ENCODE measurements around the gene FBH1. TPM values are rescaled to one million over a fixed set of nuclear protein-coding genes. Genes with fewer than 3 reads are reported as not detected.

FBH1 gene
- total and polyA plus RNA-seq, 10 of the 15 experiments (the other 5 are each of a cell fraction or from before 2014, with no cell fraction given), result 6.1 to 67.6 (median 47.2) TPM

GRCh38 chr10:5978230-5978489 lies 88.1 kb downstream of the FBH1 start:
- Histone ChIP-seq H3K4me3 (peak overlapping the region; percentile 95), H3K4me1 (ENCODE audit: control insufficient read depth, insufficient read depth, low read length) (peaks cover 12% of the 10 kb centered on the region), H4K20me1 (ENCODE audit: control insufficient read depth, insufficient read depth) (no peaks in the 10 kb centered on the region), H2AFZ (ENCODE audit: control insufficient read depth, low read depth, low read length) (peak overlapping the region; percentile 92), H3K27ac (ENCODE audit: control insufficient read depth, insufficient read depth) (peak overlapping the region; percentile 88), H3K79me2 (ENCODE audit: control insufficient read depth, insufficient read depth, low read length) (peaks cover 43% of the 10 kb centered on the region), H3K9me3 (replicated peaks; ENCODE audit: control insufficient read depth, insufficient read depth, low read length) (no peaks in the 10 kb centered on the region), H3K27me3 (replicated peaks in 1 of 2; ENCODE audit: control insufficient read depth in 2 of 2, insufficient read depth in 2 of 2, low read length in 1 of 2) (no peaks in the 10 kb centered on the region; a peak in 1 of 4 replicates), H3K4me2 (ENCODE audit: control insufficient read depth, insufficient read depth) (peak overlapping the region; percentile 46), H3K9ac (ENCODE audit: control insufficient read depth, insufficient read depth, low read length) (peak overlapping the region; percentile 87), H3K36me3 (ENCODE audit: control insufficient read depth in 2 of 2, insufficient read depth in 2 of 2, low read length in 1 of 2) (no peaks in the 10 kb centered on the region)
- ChIA-PET POLR2A (interaction anchor here (1.0 to 5.2 kb wide), 4 partner anchors 11 to 87 kb away, joined by 3 to 23 read pairs (median 4); partner anchors contain the start of genes ANKRD16 and FBH1), RAD21 (ENCODE audit: unreplicated experiment) (interaction anchor here (0.8 to 3.3 kb wide), 4 partner anchors 10 to 88 kb away, joined by 3 to 29 read pairs (median 9); partner anchors contain the start of genes ANKRD16 and FBH1), SMC1A (ENCODE audit: uncharacterized antibody, unreplicated experiment) (interaction anchor here (0.7 to 2.6 kb wide), 7 partner anchors 9 to 289 kb away, joined by 3 to 17 read pairs (median 3); partner anchors contain the start of genes ANKRD16 and FBH1), CTCF (interaction anchor here (0.6 to 4.5 kb wide), 4 partner anchors 9 to 110 kb away, joined by 3 to 25 read pairs (median 3); no protein-coding TSS in a partner anchor)
- in situ Hi-C loops (cut with MboI) (no loop called here), intact Hi-C loops (cut with micrococcal nuclease; ENCODE audit: unreplicated experiment) (loop anchor here (5.0 kb wide), 4 partner anchors 86 to 291 kb away; partner anchors contain the start of genes FBH1 and RBM17)
- DNase-seq (ENCODE audit: low read depth, low spot score) (no peak), FAIRE-seq (no peak), ATAC-seq (no peak)
- no TSS peak for BruUV-seq (replicated peaks)
- TF ChIP-seq EGR1 (IDR thresholded peaks at IDR 0.05; ENCODE audit: borderline replicate concordance in 1 of 2, low read depth in 2 of 2, low read length in 2 of 2) (no peak), EP300 (IDR thresholded peaks at IDR 0.05; ENCODE audit: borderline replicate concordance in 1 of 2, control insufficient read depth in 1 of 2, low read depth in 2 of 2, low read length in 2 of 2) (0 out of 4 replicates have a peak, but pooled peaks of 1 of the 2 experiments have one; percentile 22)
- WGBS (ENCODE audit: insufficient coverage, insufficient replicate concordance, low lambda C conversion rate, missing lambda C conversion rate), result 7% methylated on average over 6 of the region's 6 CpGs

DNA sequence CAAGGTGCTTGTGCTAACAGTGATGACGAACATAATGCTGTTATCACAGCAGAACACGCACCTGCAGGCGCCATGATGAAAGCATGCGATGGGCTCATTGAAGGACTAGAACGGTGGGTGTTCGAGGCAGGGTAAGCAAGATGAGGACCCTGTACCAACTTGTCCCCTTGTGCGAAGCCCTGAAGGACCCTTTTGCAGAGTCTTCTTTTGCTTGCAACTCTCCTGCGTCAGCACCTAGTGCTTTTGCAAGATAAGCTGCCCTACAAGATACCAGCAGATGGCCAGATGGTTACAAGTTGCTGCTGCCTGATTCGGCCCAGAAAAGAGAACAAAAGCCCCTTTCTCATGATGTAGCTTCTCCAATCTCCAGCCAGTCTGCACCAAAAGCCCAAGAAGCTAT lies 91.5 kb downstream of the FBH1 start:
- ChIA-PET RAD21 (ENCODE audit: unreplicated experiment) (interaction anchor here (0.7 kb wide), 1 partner anchor 354 kb away, joined by 4 read pairs; no protein-coding TSS in a partner anchor), POLR2A (interaction anchor here (0.6 kb wide), 2 partner anchors 43 to 106 kb away, joined by 5 read pairs; no protein-coding TSS in a partner anchor), SMC1A (ENCODE audit: uncharacterized antibody, unreplicated experiment) (no interaction called here), CTCF (no interaction called here)
- in situ Hi-C loops (cut with MboI), result no loop called here
- Histone ChIP-seq H3K9ac (ENCODE audit: control insufficient read depth, insufficient read depth, low read length) (no peak overlapping the region), H3K4me1 (ENCODE audit: control insufficient read depth, insufficient read depth, low read length) (no peaks in the 10 kb centered on the region), H3K79me2 (ENCODE audit: control insufficient read depth, insufficient read depth, low read length) (peaks cover 16% of the 10 kb centered on the region), H3K36me3 (ENCODE audit: control insufficient read depth in 2 of 2, insufficient read depth in 2 of 2, low read length in 1 of 2) (no peaks in the 10 kb centered on the region), H3K4me3 (no peak overlapping the region), H3K9me3 (replicated peaks; ENCODE audit: control insufficient read depth, insufficient read depth, low read length) (no peaks in the 10 kb centered on the region; the same call in 2 of the 3 replicates), H4K20me1 (ENCODE audit: control insufficient read depth, insufficient read depth) (no peaks in the 10 kb centered on the region), H3K4me2 (ENCODE audit: control insufficient read depth, insufficient read depth) (no peak overlapping the region), H3K27ac (ENCODE audit: control insufficient read depth, insufficient read depth) (no peak overlapping the region), H3K27me3 (replicated peaks in 1 of 2; ENCODE audit: control insufficient read depth in 2 of 2, insufficient read depth in 2 of 2, low read length in 1 of 2) (no peaks in the 10 kb centered on the region; a peak in 1 of 4 replicates), H2AFZ (ENCODE audit: control insufficient read depth, low read depth, low read length) (no peak overlapping the region)
- intact Hi-C loops (cut with micrococcal nuclease; ENCODE audit: unreplicated experiment), result no loop called here
- DNase-seq (ENCODE audit: low read depth, low spot score) (no peak), ATAC-seq (no peak), FAIRE-seq (no peak)
- no TSS peak for BruUV-seq (replicated peaks)
- 80% methylated on average over 9 of the region's 9 CpGs for WGBS (ENCODE audit: insufficient coverage, insufficient replicate concordance, low lambda C conversion rate, missing lambda C conversion rate)
- TF ChIP-seq CHD4 (IDR thresholded peaks at IDR 0.05) (no peak), ZBTB11 (CRISPR knock-in tag; IDR thresholded peaks at IDR 0.05) (no peak), POU2F2 (IDR thresholded peaks at IDR 0.05; ENCODE audit: borderline replicate concordance, low read depth, low read length) (no peak), ZBED1 (IDR thresholded peaks at IDR 0.05; ENCODE audit: borderline replicate concordance) (no peak), SREBF1 (IDR thresholded peaks at IDR 0.05; ENCODE audit: low read length) (no peak), NR2F1 (conservative IDR thresholded peaks at IDR 0.05) (no peak), E2F8 (IDR thresholded peaks at IDR 0.05; ENCODE audit: low read depth, partially characterized antibody) (no peak)

Measured in GM12878 (cell line).